ENCODE data around the gene HLA-A. TPM values are rescaled to one million over a fixed set of nuclear protein-coding genes. Genes with fewer than 3 reads are reported as not detected.

Gene HLA-A
- total RNA-seq (153 and 294 TPM in 2 replicates), polyA plus RNA-seq (822 and 905 TPM in 2 replicates), polyA minus RNA-seq (325 and 350 TPM in 2 replicates), Bru-seq, nascent RNA (percentile 77 among the genes with signal in this experiment), BruChase-seq, experiment 1, labeled RNA remaining after a 6-hour chase (percentile 87 among the genes with signal in this experiment), BruChase-seq, experiment 2, labeled RNA remaining after a 2-hour chase (percentile 72 among the genes with signal in this experiment)
- 512 and 643 TPM in 2 replicates for polyA plus RNA-seq (2011; cell fraction: cytosol; rRNA removed)
- 369 and 390 TPM in 2 replicates for polyA plus RNA-seq (2011; cell fraction: nucleus; rRNA removed)
- 170 and 221 TPM in 2 replicates for polyA plus RNA-seq (2012)
- 182 TPM for polyA minus RNA-seq (2011; cell fraction: cytosol; rRNA and poly(A)+ RNA removed)
- 53.4 and 89.2 TPM in 2 replicates for polyA minus RNA-seq (2011; cell fraction: nucleus; rRNA and poly(A)+ RNA removed)
- long read RNA-seq, transcript HLA-A-202 (8 exons, 1,854 nt) = minor isoform, 75 of 322 reads
- long read RNA-seq, transcript HLA-A-203 (8 exons, 1,611 nt) = major isoform, 185 of 322 reads
- long read RNA-seq, partial matches to known transcripts = 30 of 322 reads
- long read RNA-seq, other reads (novel, unspliced or antisense) = 32 of 322 reads

DNA sequence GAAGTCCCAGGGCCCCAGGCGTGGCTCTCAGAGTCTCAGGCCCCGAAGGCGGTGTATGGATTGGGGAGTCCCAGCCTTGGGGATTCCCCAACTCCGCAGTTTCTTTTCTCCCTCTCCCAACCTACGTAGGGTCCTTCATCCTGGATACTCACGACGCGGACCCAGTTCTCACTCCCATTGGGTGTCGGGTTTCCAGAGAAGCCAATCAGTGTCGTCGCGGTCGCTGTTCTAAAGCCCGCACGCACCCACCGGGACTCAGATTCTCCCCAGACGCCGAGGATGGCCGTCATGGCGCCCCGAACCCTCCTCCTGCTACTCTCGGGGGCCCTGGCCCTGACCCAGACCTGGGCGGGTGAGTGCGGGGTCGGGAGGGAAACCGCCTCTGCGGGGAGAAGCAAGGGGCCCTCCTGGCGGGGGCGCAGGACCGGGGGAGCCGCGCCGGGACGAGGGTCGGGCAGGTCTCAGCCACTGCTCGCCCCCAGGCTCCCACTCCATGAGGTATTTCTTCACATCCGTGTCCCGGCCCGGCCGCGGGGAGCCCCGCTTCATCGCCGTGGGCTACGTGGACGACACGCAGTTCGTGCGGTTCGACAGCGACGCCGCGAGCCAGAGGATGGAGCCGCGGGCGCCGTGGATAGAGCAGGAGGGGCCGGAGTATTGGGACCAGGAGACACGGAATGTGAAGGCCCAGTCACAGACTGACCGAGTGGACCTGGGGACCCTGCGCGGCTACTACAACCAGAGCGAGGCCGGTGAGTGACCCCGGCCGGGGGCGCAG is at the start of gene HLA-A:
Gene HLA-A (plus strand): TSS at position 258 of the 778 bp plus-strand sequence. CDS start 22 bp downstream, at position 280.
- Histone ChIP-seq H4K20me1 (replicated peaks; ENCODE audit: control insufficient read depth, extremely low read depth, insufficient read depth, low read length) (no peaks in the 10 kb centered on the region), H3K4me2 (ENCODE audit: insufficient read depth, low read length) (peak within 1 kb of the TSS; percentile 61), H3K36me3 (ENCODE audit: control insufficient read depth in 2 of 2, extremely low read depth in 1 of 2, insufficient read depth in 2 of 2, low read length in 2 of 2) (peaks cover 0 to 9% of the 10 kb centered on the region in 2 experiments), H3K27me3 (ENCODE audit: control insufficient read depth in 2 of 2, insufficient read depth in 2 of 2, low read length in 2 of 2) (peaks cover 0 to 1% of the 10 kb centered on the region in 2 experiments), H3K79me2 (ENCODE audit: control insufficient read depth, insufficient read depth, low read length) (peaks cover 9% of the 10 kb centered on the region), H3K9me3 (replicated peaks; ENCODE audit: control insufficient read depth, insufficient read depth, low read length) (no peaks in the 10 kb centered on the region), H3K9me1 (replicated peaks; ENCODE audit: control insufficient read depth, extremely low read depth, insufficient read depth, low read length) (no peaks in the 10 kb centered on the region), H3K9ac (replicated peaks; ENCODE audit: extremely low read depth, insufficient read depth, low read length) (peak within 1 kb of the TSS; percentile 56), H3K4me1 (ENCODE audit: control insufficient read depth, extremely low read depth, insufficient read depth, low read length) (no peaks in the 10 kb centered on the region), H2AFZ (ENCODE audit: low read depth, low read length) (peak within 1 kb of the TSS; percentile 89), H3K27ac (ENCODE audit: insufficient read depth, low read depth, low read length) (peak within 1 kb of the TSS; percentile 67), H3K4me3 (replicated peaks in 1 of 3; ENCODE audit: insufficient read depth in 1 of 3, low read depth in 1 of 3, low read length in 3 of 3) (peak within 1 kb of the TSS; percentile 52 to 62 (median 55))
- peak; percentile 97 for DNase-seq (ENCODE audit: low read depth, low spot score)
- BruUV-seq (replicated peaks) = TSS peak; percentile 59
- intact Hi-C loops (cut with micrococcal nuclease) = loop anchor here (1.0 to 2.0 kb wide), 3 partner anchors 15 to 34 kb away; no protein-coding TSS in a partner anchor
- POLR2A ChIA-PET = no interaction called here
- CTCF ChIA-PET = no interaction called here
- TF ChIP-seq POLR2A (IDR thresholded peaks at IDR 0.05; ENCODE audit: low read depth, low read length) (peak; percentile 90), POLR2AphosphoS5 (IDR thresholded peaks at IDR 0.05; ENCODE audit: insufficient read depth, low read depth, low read length) (peak; percentile 87), MAX (IDR thresholded peaks at IDR 0.05; ENCODE audit: insufficient read depth, insufficient read length) (no peak), GATA2 (IDR thresholded peaks at IDR 0.05; ENCODE audit: insufficient read depth, insufficient read length, low read depth, low read length) (no peak), JUN (IDR thresholded peaks at IDR 0.05; ENCODE audit: borderline replicate concordance, insufficient read depth, insufficient read length, low read depth) (no peak)
- FAIRE-seq = peak; percentile 99
- dilution Hi-C loops (cut with MboI; ENCODE audit: extremely low pct_ligation_motif_present, low sequenced_read_pairs) = no loop called here
